Right ventricle myocardium superior (tissue), 1 donor: ENCODE results near the gene CDR2L. TPM values are rescaled to one million over a fixed set of nuclear protein-coding genes. Genes with fewer than 3 reads are reported as not detected.
A peak's percentile ranks its signal among the peaks of the same experiment; 100 is the strongest.

Experiments
- ATAC-seq: fragments of 200-7000 bp; cut with Tn5 transposase; one replicate; pipeline ENCODE4 v1.9.1; 2020; ENCODE audit warnings: mild to moderate bottlenecking; ENCODE audit not compliant: poor library complexity
- DNase-seq: peaks from one replicate; pipeline ENCODE4 v3.0.0-alpha.2; 2020
- intact Hi-C: fragments of 100-400 bp; cut with DNase I; formaldehyde crosslinking; loops from one replicate; pipeline ENCODE4 v1.11.2; 2022
- total RNA-seq: library from RNA; stranded (reverse); fragmentation: NEBNext Ultra II Directional; extraction: Animal tissue kit (Norgen Biotek cat#: 25700); gene quantifications from one replicate; pipeline ENCODE4 v1.2.1, GENCODE V29; 2021
- donor health status: DM: no; HTN: yes; CAD: no; lungs with severe emphysema.

The CDR2L gene
- total RNA-seq, 1 donor from 2014 or later, result 18.4 TPM

DNA sequence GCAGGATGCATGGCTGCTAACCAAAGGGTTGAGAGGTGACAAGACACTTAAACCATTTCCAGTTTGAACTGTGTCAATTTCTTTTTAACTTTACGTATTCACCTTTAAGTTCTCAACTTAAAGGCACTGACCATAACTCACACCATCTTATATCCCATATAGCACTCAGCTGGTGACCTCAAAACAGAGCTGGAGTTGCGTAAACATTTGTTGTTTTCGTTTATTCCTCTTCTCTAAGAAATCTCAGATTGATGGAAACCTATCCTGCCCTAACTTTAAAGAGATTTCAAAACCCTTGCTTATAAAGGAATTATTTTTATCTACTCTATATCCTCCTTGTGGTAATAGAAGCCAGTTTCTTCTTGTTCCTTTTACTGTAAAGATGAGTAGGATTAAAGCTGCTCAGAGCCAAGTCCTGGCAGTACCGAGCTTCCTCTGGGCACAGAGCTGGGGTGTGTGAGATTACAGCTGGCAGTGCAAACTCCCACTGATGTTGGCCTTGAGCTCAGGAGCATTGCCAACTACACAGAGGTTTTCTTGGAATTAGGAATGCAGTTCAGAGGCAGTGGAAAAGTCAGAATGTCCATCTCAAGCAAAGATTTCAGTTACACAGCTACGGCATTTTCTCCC lies 60.9 kb downstream of the CDR2L start:
- intact Hi-C loops, result no loop called here
- DNase-seq, result no peak
- ATAC-seq, result peak; percentile 30

DNA sequence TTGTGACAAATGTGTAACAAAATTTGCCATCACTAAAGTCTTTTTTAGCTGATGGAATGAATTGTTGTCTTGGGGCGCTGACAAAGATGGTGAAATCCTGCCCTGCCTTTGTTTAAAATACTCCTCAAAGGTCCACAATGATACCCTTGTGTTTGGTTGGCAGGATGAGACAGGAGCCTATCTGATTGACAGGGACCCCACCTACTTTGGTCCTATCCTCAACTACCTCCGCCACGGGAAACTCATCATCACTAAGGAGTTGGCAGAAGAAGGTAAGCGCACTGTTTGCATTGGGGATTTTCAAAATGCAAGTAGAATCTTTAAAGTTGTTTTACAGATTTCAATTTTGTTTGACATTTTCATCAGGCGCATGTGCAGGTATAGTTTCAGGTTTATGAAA lies 61.6 kb downstream of the CDR2L start:
- DNase-seq, result no peak
- intact Hi-C loops, result no loop called here
- no peak for ATAC-seq

DNA sequence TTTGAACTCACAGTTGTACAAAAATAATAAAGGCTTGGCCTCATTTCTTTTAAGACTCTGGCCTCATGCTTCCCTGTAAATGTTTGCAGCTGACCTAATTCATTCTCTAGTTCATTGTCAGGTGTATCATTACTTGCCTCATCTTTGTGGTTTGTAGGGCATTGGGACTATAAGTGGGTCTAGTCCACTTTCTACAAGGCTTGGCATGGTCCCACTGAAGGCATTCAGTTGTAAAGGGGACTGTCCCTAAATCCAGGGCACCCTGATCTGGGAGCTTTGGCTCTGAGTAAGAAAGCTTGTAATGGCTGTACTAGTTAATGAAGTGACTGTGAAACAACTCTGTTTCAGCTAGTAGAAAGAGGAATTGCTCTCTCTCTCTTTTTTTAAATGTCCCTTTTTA lies 62.3 kb downstream of the CDR2L start:
- intact Hi-C loops, result no loop called here
- ATAC-seq (no peak), DNase-seq (no peak)

DNA sequence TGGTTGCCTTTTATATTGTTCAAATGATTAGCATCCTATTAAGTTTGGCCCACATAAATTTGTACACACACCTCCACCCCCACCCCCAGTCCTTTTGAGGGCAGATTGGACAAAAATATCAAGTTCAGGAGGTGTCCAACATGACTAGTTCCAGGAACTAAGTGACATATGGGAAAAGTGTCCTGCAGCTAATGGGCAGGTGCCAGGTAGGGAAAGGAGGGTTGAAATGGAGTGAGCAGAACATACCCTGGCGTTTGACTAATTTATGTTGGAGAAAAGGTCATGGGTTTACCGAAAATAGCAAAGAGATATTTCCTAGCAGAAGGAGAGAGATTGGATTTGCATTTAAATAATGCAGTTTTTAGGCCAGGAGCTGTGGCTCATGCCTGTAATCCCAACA lies 64.5 kb downstream of the CDR2L start:
- intact Hi-C loops, result no loop called here
- no peak for ATAC-seq
- no peak for DNase-seq

Other genes with a start within 250 kb of the CDR2L start
- gene NHERF1, start 239.0 kb upstream of the CDR2L start, total RNA-seq, result 13.7 TPM
- gene NAT9, start 211.3 kb upstream of the CDR2L start, total RNA-seq, result 18.6 TPM
- 0.65 TPM for gene GRIN2C, start 127.7 kb upstream of the CDR2L start, total RNA-seq
- 4.6 TPM for gene FDXR, start 114.6 kb upstream of the CDR2L start, total RNA-seq
- not detected for gene FADS6, start 94.0 kb upstream of the CDR2L start, total RNA-seq
- gene USH1G, start 64.4 kb upstream of the CDR2L start, total RNA-seq, result not detected
- gene OTOP2, start 63.4 kb upstream of the CDR2L start, total RNA-seq, result not detected
- not detected for gene OTOP3, start 51.7 kb upstream of the CDR2L start, total RNA-seq
- 9.0 TPM for gene HID1, start 14.9 kb upstream of the CDR2L start, total RNA-seq
- gene MRPL58, start 25.0 kb downstream of the CDR2L start, total RNA-seq, result 46.6 TPM
- gene ATP5PD, start 59.3 kb downstream of the CDR2L start, total RNA-seq, result 832 TPM
- gene KCTD2, start 59.6 kb downstream of the CDR2L start, total RNA-seq, result 23.8 TPM
- 6.5 TPM for gene SLC16A5, start 100.3 kb downstream of the CDR2L start, total RNA-seq
- 5.3 TPM for gene ARMC7, start 122.3 kb downstream of the CDR2L start, total RNA-seq
- 24.6 TPM for gene NT5C, start 144.1 kb downstream of the CDR2L start, total RNA-seq
- 15.0 TPM for gene JPT1, start 166.9 kb downstream of the CDR2L start, total RNA-seq
- 200 TPM for gene SUMO2, start 195.3 kb downstream of the CDR2L start, total RNA-seq
- gene NUP85, start 218.0 kb downstream of the CDR2L start, total RNA-seq, result 25.2 TPM